ENCODE data around the gene PRRG3.

The PRRG3 gene

GRCh38 chrX:151694661-151695582 lies at the start of gene PRRG3:
PRRG3 (plus strand) TSS chrX:151695458; CDS start chrX:151698815, 3,357 bp downstream.
- no peak for TF ChIP-seq Cebpa-rat (IDR thresholded peaks at IDR 0.05)
- H3K27ac ChIP-seq, result no peak within 1 kb of the TSS
- peaks cover 16% of the 10 kb centered on the region; the same call in 1 of the 2 replicates for H3K9me3 ChIP-seq
- no peak within 1 kb of the TSS for H3K9ac ChIP-seq
- H3K27me3 ChIP-seq, result peaks cover 61% of the 10 kb centered on the region
- no peaks in the 10 kb centered on the region for H3K36me3 ChIP-seq
- no peaks in the 10 kb centered on the region for H4K20me1 ChIP-seq
- H3K4me3 ChIP-seq, result no peak within 1 kb of the TSS
- H3K4me2 ChIP-seq, result no peak within 1 kb of the TSS
- no peaks in the 10 kb centered on the region for H3K4me1 ChIP-seq

- no peak overlapping the region for H3K4me2 ChIP-seq
- no peaks in the 10 kb centered on the region; the same call in 1 of the 2 replicates for H4K20me1 ChIP-seq
- peaks cover 100% of the 10 kb centered on the region for H3K27me3 ChIP-seq
- H3K27ac ChIP-seq, result no peak overlapping the region
- H3K9ac ChIP-seq, result no peak overlapping the region
- no peaks in the 10 kb centered on the region for H3K4me1 ChIP-seq
- no peak overlapping the region for H3K4me3 ChIP-seq
- TF ChIP-seq Cebpa-rat (IDR thresholded peaks at IDR 0.05), result no peak
- H3K36me3 ChIP-seq, result no peaks in the 10 kb centered on the region
- no peaks in the 10 kb centered on the region for H3K9me3 ChIP-seq
Measured at GRCh38 chrX:151675121-151675746, 20.0 kb upstream of the PRRG3 start.

- H3K9me3 ChIP-seq, result no peaks in the 10 kb centered on the region
- H3K9ac ChIP-seq, result no peak overlapping the region
- H3K4me1 ChIP-seq, result no peaks in the 10 kb centered on the region
- no peak for TF ChIP-seq Cebpa-rat (IDR thresholded peaks at IDR 0.05)
- H4K20me1 ChIP-seq, result no peaks in the 10 kb centered on the region; the same call in 1 of the 2 replicates
- H3K36me3 ChIP-seq, result no peaks in the 10 kb centered on the region
- no peak overlapping the region for H3K4me3 ChIP-seq
- no peak overlapping the region for H3K4me2 ChIP-seq
- H3K27ac ChIP-seq, result no peak overlapping the region
- H3K27me3 ChIP-seq, result peaks cover 100% of the 10 kb centered on the region
Measured at GRCh38 chrX:151676196-151676595, 19.1 kb upstream of the PRRG3 start.

GRCh38 chrX:151679798-151680402 lies 15.4 kb upstream of the PRRG3 start:
- no peak overlapping the region for H3K27ac ChIP-seq
- H3K9ac ChIP-seq, result no peak overlapping the region
- H3K27me3 ChIP-seq, result peaks cover 94% of the 10 kb centered on the region
- TF ChIP-seq Cebpa-rat (IDR thresholded peaks at IDR 0.05), result no peak
- no peak overlapping the region for H3K4me2 ChIP-seq
- H3K4me3 ChIP-seq, result no peak overlapping the region
- no peaks in the 10 kb centered on the region for H3K4me1 ChIP-seq
- no peaks in the 10 kb centered on the region for H3K36me3 ChIP-seq
- no peaks in the 10 kb centered on the region; the same call in 1 of the 2 replicates for H4K20me1 ChIP-seq
- H3K9me3 ChIP-seq, result no peaks in the 10 kb centered on the region

GRCh38 chrX:151680805-151681204 lies 14.5 kb upstream of the PRRG3 start:
- no peaks in the 10 kb centered on the region for H4K20me1 ChIP-seq
- H3K36me3 ChIP-seq, result no peaks in the 10 kb centered on the region
- H3K9me3 ChIP-seq, result no peaks in the 10 kb centered on the region
- H3K4me2 ChIP-seq, result no peak overlapping the region
- no peak overlapping the region for H3K27ac ChIP-seq
- H3K27me3 ChIP-seq, result peaks cover 91% of the 10 kb centered on the region
- no peak overlapping the region for H3K9ac ChIP-seq
- H3K4me3 ChIP-seq, result no peak overlapping the region
- H3K4me1 ChIP-seq, result no peaks in the 10 kb centered on the region
- no peak for TF ChIP-seq Cebpa-rat (IDR thresholded peaks at IDR 0.05)

- Histone ChIP-seq H4K20me1 (no peaks in the 10 kb centered on the region), H3K36me3 (no peaks in the 10 kb centered on the region), H3K27ac (no peak overlapping the region), H3K4me3 (no peak overlapping the region), H3K4me1 (no peaks in the 10 kb centered on the region), H3K27me3 (peaks cover 93% of the 10 kb centered on the region), H3K9ac (no peak overlapping the region), H3K9me3 (no peaks in the 10 kb centered on the region), H3K4me2 (no peak overlapping the region)
- no peak for TF ChIP-seq Cebpa-rat (IDR thresholded peaks at IDR 0.05)
Measured at GRCh38 chrX:151687635-151688034, 7.6 kb upstream of the PRRG3 start.

GRCh38 chrX:151688695-151689094 lies 6.6 kb upstream of the PRRG3 start:
- H3K9me3 ChIP-seq, result no peaks in the 10 kb centered on the region
- no peak overlapping the region for H3K4me2 ChIP-seq
- no peak overlapping the region for H3K9ac ChIP-seq
- no peak overlapping the region for H3K4me3 ChIP-seq
- H4K20me1 ChIP-seq, result no peaks in the 10 kb centered on the region
- H3K27ac ChIP-seq, result no peak overlapping the region
- TF ChIP-seq Cebpa-rat (IDR thresholded peaks at IDR 0.05), result no peak
- no peaks in the 10 kb centered on the region for H3K4me1 ChIP-seq
- no peaks in the 10 kb centered on the region for H3K36me3 ChIP-seq
- H3K27me3 ChIP-seq, result peaks cover 93% of the 10 kb centered on the region

- H4K20me1 ChIP-seq, result no peaks in the 10 kb centered on the region
- H3K4me2 ChIP-seq, result no peak overlapping the region
- H3K27me3 ChIP-seq, result peaks cover 62% of the 10 kb centered on the region
Measured at GRCh38 chrX:151692825-151693224, 2.4 kb upstream of the PRRG3 start.

GRCh38 chrX:151694121-151694520 lies 1.1 kb upstream of the PRRG3 start:
- Histone ChIP-seq H3K36me3 (no peaks in the 10 kb centered on the region), H3K9ac (no peak overlapping the region), H3K4me3 (no peak overlapping the region), H4K20me1 (no peaks in the 10 kb centered on the region), H3K4me1 (no peaks in the 10 kb centered on the region), H3K27me3 (peaks cover 61% of the 10 kb centered on the region), H3K9me3 (peaks cover 16% of the 10 kb centered on the region; the same call in 1 of the 2 replicates), H3K27ac (no peak overlapping the region), H3K4me2 (no peak overlapping the region)
- TF ChIP-seq Cebpa-rat (IDR thresholded peaks at IDR 0.05), result no peak

More at GRCh38 chrX:151692825-151693224, 2.4 kb upstream of the PRRG3 start:
- H3K9ac ChIP-seq, result no peak overlapping the region
- no peak overlapping the region for H3K27ac ChIP-seq
- H3K9me3 ChIP-seq, result peaks cover 16% of the 10 kb centered on the region; the same call in 1 of the 2 replicates
- H3K4me3 ChIP-seq, result no peak overlapping the region
- H3K4me1 ChIP-seq, result no peaks in the 10 kb centered on the region
- H3K36me3 ChIP-seq, result no peaks in the 10 kb centered on the region
- TF ChIP-seq Cebpa-rat (IDR thresholded peaks at IDR 0.05), result no peak

All from BLaER1 (cell line).